ENCODE data around the gene TTC12.

Gene TTC12

DNA sequence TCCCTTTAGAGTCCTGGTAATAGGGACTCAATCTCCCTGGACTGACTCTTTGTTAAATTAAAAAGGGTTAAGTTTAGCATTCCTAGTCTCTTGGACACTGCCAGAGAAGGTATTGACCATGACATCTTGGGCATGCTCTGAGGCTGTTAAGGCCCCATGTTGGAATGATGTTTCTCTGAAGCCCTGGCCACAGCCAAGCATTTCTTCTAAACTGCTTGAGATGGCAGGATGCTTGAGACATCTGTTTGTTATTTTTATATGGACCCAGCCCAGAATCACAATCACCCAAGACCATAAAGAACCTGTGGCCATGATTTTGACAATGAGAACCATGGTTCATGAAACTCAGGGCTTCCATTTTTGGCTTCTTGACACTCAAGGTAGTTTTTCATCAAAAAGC, 67.7 kb downstream of the TTC12 start:
- H3K9ac ChIP-seq (ENCODE audit: low read depth, low read length), result no peak overlapping the region

DNA sequence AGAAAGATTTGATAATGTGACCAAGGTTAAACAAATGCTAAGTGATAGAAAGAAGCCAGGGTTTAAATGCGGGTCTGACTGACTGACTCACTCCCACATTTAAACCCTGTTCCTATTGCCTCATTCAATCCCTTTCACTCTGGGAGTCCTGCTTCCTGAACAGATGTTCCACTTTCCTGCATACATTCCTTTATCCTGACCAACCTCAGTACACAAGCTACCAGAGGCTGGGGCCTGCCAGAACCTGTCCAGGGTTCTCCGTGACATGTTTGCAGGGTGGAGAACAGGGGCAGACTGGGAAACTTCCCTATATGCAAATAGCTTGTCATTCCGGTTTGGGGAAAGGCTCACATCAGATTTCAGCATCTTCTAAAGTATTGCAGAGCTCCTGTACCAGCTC, 70.2 kb downstream of the TTC12 start:
- peaks cover 8% of the 10 kb centered on the region for H3K27me3 ChIP-seq (ENCODE audit: control insufficient read depth, insufficient read depth, low read length)
- H3K4me1 ChIP-seq (ENCODE audit: control insufficient read depth, insufficient read depth, low read length), result peaks cover 9% of the 10 kb centered on the region
- no peaks in the 10 kb centered on the region for H3K9me3 ChIP-seq (ENCODE audit: control insufficient read depth, insufficient read depth, low read length)
- no peaks in the 10 kb centered on the region for H3K36me3 ChIP-seq (ENCODE audit: control insufficient read depth, insufficient read depth, low read length)
- no peak overlapping the region for H3K9ac ChIP-seq (ENCODE audit: low read depth, low read length)
- no peak overlapping the region for H3K4me3 ChIP-seq (ENCODE audit: low read depth, low read length)

More for the DNA sequence above, 67.7 kb downstream of the TTC12 start:
- Histone ChIP-seq H3K4me3 (ENCODE audit: low read depth, low read length) (no peak overlapping the region), H3K9me3 (ENCODE audit: control insufficient read depth, insufficient read depth, low read length) (no peaks in the 10 kb centered on the region), H3K36me3 (ENCODE audit: control insufficient read depth, insufficient read depth, low read length) (no peaks in the 10 kb centered on the region), H3K4me1 (ENCODE audit: control insufficient read depth, insufficient read depth, low read length) (peaks cover 9% of the 10 kb centered on the region), H3K27me3 (ENCODE audit: control insufficient read depth, insufficient read depth, low read length) (peaks cover 5% of the 10 kb centered on the region)

DNA sequence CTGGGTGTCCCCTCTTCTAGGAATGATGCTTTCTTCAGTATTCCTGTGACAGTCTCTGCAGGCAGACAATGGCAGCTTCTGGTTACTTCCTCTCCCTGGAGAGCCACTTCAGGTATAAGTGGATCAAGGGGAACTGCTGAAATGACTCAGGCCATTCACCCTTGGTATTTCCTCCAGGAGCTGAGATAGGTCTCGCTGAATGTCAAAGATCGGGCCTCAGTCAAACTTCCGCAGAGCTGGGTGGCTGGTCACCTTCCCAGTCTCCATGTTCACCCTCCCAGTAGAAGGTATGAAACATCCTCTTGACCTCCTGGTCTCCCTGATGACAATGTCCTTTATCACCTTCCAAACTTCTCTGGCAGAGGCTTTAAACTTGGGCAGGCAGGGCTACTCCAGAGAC, 71.4 kb downstream of the TTC12 start:
- no peaks in the 10 kb centered on the region for H3K36me3 ChIP-seq (ENCODE audit: control insufficient read depth, insufficient read depth, low read length)
- H3K27me3 ChIP-seq (ENCODE audit: control insufficient read depth, insufficient read depth, low read length), result peaks cover 8% of the 10 kb centered on the region
- H3K9me3 ChIP-seq (ENCODE audit: control insufficient read depth, insufficient read depth, low read length), result no peaks in the 10 kb centered on the region
- peaks cover 9% of the 10 kb centered on the region for H3K4me1 ChIP-seq (ENCODE audit: control insufficient read depth, insufficient read depth, low read length)
- no peak overlapping the region for H3K9ac ChIP-seq (ENCODE audit: low read depth, low read length)
- no peak overlapping the region for H3K4me3 ChIP-seq (ENCODE audit: low read depth, low read length)

DNA sequence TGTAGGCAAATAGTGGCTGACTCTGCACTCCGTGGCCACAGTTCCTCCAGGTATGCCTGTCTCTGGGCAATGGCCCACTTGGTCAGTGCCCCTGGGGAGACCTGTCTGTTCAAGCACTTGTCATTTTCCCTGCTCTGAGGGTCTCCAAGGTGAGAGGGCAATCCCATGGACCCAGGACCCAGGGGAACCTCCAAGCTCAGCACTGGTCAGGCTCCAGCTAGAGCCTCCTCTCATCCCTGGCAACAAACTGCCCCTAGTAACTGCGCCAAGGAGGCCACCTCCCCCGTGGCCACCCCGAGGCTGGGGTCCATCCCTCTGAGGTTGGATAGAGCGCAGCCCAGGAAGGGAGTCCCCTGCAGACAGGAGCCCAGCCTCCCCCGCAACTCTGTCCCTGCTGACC, 72.5 kb downstream of the TTC12 start:
- H3K36me3 ChIP-seq (ENCODE audit: control insufficient read depth, insufficient read depth, low read length), result no peaks in the 10 kb centered on the region
- no peak overlapping the region for H3K4me3 ChIP-seq (ENCODE audit: low read depth, low read length)
- peaks cover 9% of the 10 kb centered on the region for H3K4me1 ChIP-seq (ENCODE audit: control insufficient read depth, insufficient read depth, low read length)
- peaks cover 8% of the 10 kb centered on the region for H3K27me3 ChIP-seq (ENCODE audit: control insufficient read depth, insufficient read depth, low read length)
- no peak overlapping the region for H3K9ac ChIP-seq (ENCODE audit: low read depth, low read length)
- H3K9me3 ChIP-seq (ENCODE audit: control insufficient read depth, insufficient read depth, low read length), result no peaks in the 10 kb centered on the region

DNA sequence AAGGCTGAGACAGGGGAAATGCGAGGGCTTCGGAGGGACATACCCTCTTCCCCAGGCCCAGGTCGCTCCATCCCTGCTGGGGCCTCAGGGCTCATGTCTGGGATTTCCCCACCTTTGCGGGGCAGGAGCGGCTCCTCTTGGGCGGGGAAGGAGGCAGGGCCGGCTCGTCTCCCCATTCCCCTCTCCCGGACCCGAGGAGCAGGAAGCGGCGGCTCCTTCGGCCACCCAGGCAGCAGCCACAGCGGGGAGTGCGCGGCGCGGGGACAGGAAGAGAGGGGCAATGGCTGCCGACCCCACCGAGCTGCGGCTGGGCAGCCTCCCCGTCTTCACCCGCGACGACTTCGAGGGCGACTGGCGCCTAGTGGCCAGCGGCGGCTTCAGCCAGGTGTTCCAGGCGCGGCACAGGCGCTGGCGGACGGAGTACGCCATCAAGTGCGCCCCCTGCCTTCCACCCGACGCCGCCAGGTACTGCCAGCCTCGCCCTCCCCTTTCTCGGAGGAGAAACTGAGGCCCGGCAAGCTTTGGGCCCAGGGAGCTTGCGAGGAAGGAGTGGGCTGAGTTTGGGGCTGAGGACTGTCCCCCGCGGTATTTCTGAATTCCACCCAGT, 73.3 kb downstream of the TTC12 start, which contains the start of gene ANKK1:
Gene ANKK1 (plus strand): TSS at position 175 of the 607 bp plus-strand sequence. CDS start 106 bp downstream, at position 281.
- peak within 1 kb of the TSS; percentile 60 for H3K4me3 ChIP-seq (ENCODE audit: low read depth, low read length)
- H3K4me1 ChIP-seq (ENCODE audit: control insufficient read depth, insufficient read depth, low read length), result peaks cover 9% of the 10 kb centered on the region
- H3K9me3 ChIP-seq (ENCODE audit: control insufficient read depth, insufficient read depth, low read length), result no peaks in the 10 kb centered on the region
- no peaks in the 10 kb centered on the region for H3K36me3 ChIP-seq (ENCODE audit: control insufficient read depth, insufficient read depth, low read length)
- peak within 1 kb of the TSS; percentile 47 for H3K9ac ChIP-seq (ENCODE audit: low read depth, low read length)
- peaks cover 8% of the 10 kb centered on the region for H3K27me3 ChIP-seq (ENCODE audit: control insufficient read depth, insufficient read depth, low read length)

DNA sequence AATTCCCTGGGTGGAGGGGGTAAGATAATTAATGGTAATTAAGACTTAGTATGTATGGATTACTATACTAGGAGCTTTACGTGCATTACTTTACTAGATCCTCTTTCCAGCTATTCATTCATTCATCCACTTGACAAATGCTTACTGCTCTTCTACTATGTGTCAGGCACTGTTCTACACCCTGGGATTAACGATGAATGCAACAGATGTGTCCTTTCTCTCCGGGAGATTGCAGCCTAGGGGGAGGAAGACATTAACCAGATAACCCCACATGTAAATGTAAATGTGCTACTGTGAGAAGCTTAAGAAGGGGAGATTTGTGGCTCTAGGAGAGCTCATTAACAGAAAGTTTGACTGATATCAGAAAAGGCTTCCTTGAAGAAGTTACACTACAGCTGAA, 74.9 kb downstream of the TTC12 start:
- Histone ChIP-seq H3K9ac (ENCODE audit: low read depth, low read length) (no peak overlapping the region), H3K27me3 (ENCODE audit: control insufficient read depth, insufficient read depth, low read length) (peaks cover 8% of the 10 kb centered on the region), H3K9me3 (ENCODE audit: control insufficient read depth, insufficient read depth, low read length) (no peaks in the 10 kb centered on the region), H3K4me1 (ENCODE audit: control insufficient read depth, insufficient read depth, low read length) (peaks cover 9% of the 10 kb centered on the region), H3K4me3 (ENCODE audit: low read depth, low read length) (no peak overlapping the region), H3K36me3 (ENCODE audit: control insufficient read depth, insufficient read depth, low read length) (no peaks in the 10 kb centered on the region)

DNA sequence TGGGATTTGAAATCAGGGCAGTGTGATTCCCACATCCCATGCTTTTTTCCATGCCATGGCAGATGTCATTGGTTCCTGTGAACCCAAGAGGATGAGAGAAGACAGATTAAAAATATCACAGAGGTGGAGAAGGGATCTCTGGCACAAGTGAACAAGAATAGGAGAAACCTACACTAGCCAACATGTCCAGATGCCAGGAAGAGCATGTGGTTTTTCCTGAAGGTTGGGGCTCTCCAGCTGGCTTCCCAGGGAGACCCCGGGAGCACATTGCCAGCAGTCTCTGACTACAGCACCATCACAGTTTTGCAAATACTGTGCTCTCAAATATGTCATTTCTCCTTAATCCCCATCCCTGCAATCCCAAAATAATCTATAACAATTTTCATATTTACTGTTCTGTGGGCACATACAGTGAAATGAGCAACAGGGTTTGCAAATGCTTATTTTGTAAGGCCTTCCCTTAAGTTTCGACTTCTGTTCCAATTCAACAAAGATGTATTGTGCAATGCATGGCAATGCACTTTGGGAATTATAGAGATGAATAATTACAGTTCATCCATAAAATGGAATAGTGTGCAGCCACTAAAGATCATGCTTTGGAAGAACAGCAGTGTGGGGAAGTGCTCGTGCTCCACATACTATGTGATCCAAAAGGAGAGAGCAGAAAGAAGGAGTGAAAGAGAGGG, 78.0 kb downstream of the TTC12 start:
- Histone ChIP-seq H3K9me3 (ENCODE audit: control insufficient read depth, insufficient read depth, low read length) (no peaks in the 10 kb centered on the region), H3K9ac (ENCODE audit: low read depth, low read length) (no peak overlapping the region), H3K4me3 (ENCODE audit: low read depth, low read length) (no peak overlapping the region), H3K4me1 (ENCODE audit: control insufficient read depth, insufficient read depth, low read length) (peaks cover under 1% of the 10 kb centered on the region), H3K36me3 (ENCODE audit: control insufficient read depth, insufficient read depth, low read length) (no peaks in the 10 kb centered on the region), H3K27me3 (ENCODE audit: control insufficient read depth, insufficient read depth, low read length) (peaks cover 3% of the 10 kb centered on the region)

DNA sequence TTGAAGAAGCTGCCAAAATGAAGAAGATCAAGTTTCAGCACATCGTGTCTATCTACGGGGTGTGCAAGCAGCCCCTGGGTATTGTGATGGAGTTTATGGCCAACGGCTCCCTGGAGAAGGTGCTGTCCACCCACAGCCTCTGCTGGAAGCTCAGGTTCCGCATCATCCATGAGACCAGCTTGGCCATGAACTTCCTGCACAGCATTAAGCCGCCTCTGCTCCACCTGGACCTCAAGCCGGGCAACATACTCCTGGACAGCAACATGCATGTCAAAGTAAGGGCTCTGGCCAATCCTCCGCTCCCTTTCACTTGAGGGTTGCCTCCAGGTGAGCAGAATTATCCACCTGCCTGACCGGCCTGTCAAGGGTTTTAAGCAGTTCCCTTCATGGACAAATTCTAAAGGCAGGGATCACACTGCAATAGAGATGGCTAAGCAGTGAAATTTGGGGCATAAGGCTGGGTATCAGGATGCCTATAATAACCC, 79.2 kb downstream of the TTC12 start:
- H3K36me3 ChIP-seq (ENCODE audit: control insufficient read depth, insufficient read depth, low read length), result no peaks in the 10 kb centered on the region
- H3K4me1 ChIP-seq (ENCODE audit: control insufficient read depth, insufficient read depth, low read length), result no peaks in the 10 kb centered on the region
- H3K9ac ChIP-seq (ENCODE audit: low read depth, low read length), result no peak overlapping the region
- H3K4me3 ChIP-seq (ENCODE audit: low read depth, low read length), result no peak overlapping the region
- no peaks in the 10 kb centered on the region for H3K27me3 ChIP-seq (ENCODE audit: control insufficient read depth, insufficient read depth, low read length)
- no peaks in the 10 kb centered on the region for H3K9me3 ChIP-seq (ENCODE audit: control insufficient read depth, insufficient read depth, low read length)

DNA sequence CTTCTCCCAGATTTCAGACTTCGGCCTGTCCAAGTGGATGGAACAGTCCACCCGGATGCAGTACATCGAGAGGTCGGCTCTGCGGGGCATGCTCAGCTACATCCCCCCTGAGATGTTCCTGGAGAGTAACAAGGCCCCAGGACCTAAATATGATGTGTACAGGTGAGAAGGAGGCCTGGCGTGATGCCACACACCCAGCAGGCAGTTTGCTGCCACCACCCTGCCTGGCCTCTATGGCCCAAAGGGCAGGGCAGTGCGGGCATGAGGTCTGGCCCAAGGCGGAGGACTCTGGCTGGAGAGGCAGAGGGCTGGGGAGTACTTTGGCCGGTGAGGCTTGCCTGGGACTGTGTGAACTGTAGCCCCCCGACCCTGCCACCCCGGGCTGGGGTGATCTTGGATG, 80.5 kb downstream of the TTC12 start:
- no peaks in the 10 kb centered on the region for H3K4me1 ChIP-seq (ENCODE audit: control insufficient read depth, insufficient read depth, low read length)
- no peaks in the 10 kb centered on the region for H3K36me3 ChIP-seq (ENCODE audit: control insufficient read depth, insufficient read depth, low read length)
- H3K4me3 ChIP-seq (ENCODE audit: low read depth, low read length), result no peak overlapping the region
- H3K27me3 ChIP-seq (ENCODE audit: control insufficient read depth, insufficient read depth, low read length), result no peaks in the 10 kb centered on the region
- H3K9me3 ChIP-seq (ENCODE audit: control insufficient read depth, insufficient read depth, low read length), result no peaks in the 10 kb centered on the region
- H3K9ac ChIP-seq (ENCODE audit: low read depth, low read length), result no peak overlapping the region

DNA sequence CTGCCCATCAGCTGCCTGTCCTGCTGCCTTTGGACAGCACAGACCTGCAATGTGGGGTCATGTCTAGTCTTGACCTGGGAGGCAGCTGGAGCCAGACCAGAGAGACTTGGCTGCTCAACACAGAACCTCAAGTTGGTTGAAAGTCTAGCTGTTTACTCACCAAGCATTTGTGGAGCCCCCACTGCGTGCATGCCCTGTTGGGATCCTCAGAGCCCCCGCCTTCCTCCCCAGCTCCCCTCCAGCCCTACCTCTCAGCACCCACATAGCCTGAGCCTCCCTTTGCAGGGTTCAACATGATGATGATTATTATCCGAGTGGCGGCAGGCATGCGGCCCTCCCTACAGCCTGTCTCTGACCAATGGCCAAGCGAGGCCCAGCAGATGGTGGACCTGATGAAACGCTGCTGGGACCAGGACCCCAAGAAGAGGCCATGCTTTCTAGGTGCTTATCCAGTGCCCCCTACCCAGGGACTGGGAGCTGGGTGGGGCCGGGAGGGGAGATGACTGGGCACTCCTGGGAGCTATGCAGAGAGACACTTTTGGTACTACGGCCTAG, 81.5 kb downstream of the TTC12 start:
- Histone ChIP-seq H3K9me3 (ENCODE audit: control insufficient read depth, insufficient read depth, low read length) (no peaks in the 10 kb centered on the region), H3K4me3 (ENCODE audit: low read depth, low read length) (no peak overlapping the region), H3K36me3 (ENCODE audit: control insufficient read depth, insufficient read depth, low read length) (no peaks in the 10 kb centered on the region), H3K4me1 (ENCODE audit: control insufficient read depth, insufficient read depth, low read length) (no peaks in the 10 kb centered on the region), H3K9ac (ENCODE audit: low read depth, low read length) (no peak overlapping the region), H3K27me3 (ENCODE audit: control insufficient read depth, insufficient read depth, low read length) (no peaks in the 10 kb centered on the region)

DNA sequence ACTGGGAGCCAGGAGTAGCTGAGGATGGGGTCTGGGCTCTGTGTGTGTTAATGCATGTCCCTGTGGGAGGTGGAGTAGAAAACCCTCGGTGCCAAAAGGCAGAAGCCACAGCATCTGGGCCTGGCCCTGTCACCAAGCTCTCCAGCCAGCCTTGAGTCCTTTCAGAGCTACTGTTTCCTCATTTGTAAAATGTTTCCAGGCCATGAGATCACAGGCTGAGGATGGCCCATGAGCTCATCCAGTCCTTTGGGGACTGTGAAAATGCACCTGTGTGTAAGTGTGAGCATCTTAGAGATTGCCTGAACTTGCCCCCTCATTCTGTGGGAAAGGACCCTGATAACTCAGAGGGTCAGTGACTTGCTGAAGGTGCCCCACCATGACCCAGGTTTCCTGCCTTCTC, 82.3 kb downstream of the TTC12 start:
- Histone ChIP-seq H3K9me3 (ENCODE audit: control insufficient read depth, insufficient read depth, low read length) (no peaks in the 10 kb centered on the region), H3K4me1 (ENCODE audit: control insufficient read depth, insufficient read depth, low read length) (no peaks in the 10 kb centered on the region), H3K4me3 (ENCODE audit: low read depth, low read length) (no peak overlapping the region), H3K27me3 (ENCODE audit: control insufficient read depth, insufficient read depth, low read length) (no peaks in the 10 kb centered on the region), H3K9ac (ENCODE audit: low read depth, low read length) (no peak overlapping the region), H3K36me3 (ENCODE audit: control insufficient read depth, insufficient read depth, low read length) (no peaks in the 10 kb centered on the region)

DNA sequence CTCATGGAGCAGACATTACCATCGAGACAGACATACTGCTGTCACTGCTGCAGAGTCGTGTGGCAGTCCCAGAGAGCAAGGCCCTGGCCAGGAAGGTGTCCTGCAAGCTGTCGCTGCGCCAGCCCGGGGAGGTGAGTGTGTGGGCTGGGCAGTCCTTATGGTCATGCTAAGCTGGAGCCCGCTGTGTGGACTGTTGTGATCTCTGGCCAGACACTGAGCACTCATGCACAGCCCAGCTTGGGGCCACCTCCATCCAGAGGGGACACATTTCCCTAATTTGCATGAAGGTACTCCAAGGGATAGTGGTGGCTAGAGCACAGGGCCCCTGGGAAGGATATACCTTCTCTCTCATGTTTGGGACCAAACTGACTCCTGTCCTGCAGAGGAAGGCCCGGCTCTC, 82.8 kb downstream of the TTC12 start:
- Histone ChIP-seq H3K4me3 (ENCODE audit: low read depth, low read length) (no peak overlapping the region), H3K9me3 (ENCODE audit: control insufficient read depth, insufficient read depth, low read length) (no peaks in the 10 kb centered on the region), H3K9ac (ENCODE audit: low read depth, low read length) (no peak overlapping the region), H3K36me3 (ENCODE audit: control insufficient read depth, insufficient read depth, low read length) (no peaks in the 10 kb centered on the region), H3K27me3 (ENCODE audit: control insufficient read depth, insufficient read depth, low read length) (no peaks in the 10 kb centered on the region), H3K4me1 (ENCODE audit: control insufficient read depth, insufficient read depth, low read length) (no peaks in the 10 kb centered on the region)

Data from iPS-15b (cell line).